Right lobe of liver (tissue), 6 donors: Measurements from ENCODE around the gene CES2. TPM values are rescaled to one million over a fixed set of nuclear protein-coding genes. Genes with fewer than 3 reads are reported as not detected.
A peak's percentile ranks its signal among the peaks of the same experiment; 100 is the strongest.

Experiments
- ATAC-seq, 4 donors: fragments of 200-7000 bp; cut with Tn5 transposase; one replicate each; pipeline ENCODE4 v1.9.1; 2020; ENCODE audit warnings: mild to moderate bottlenecking in 4 of 4, moderate library complexity in 4 of 4
- DNase-seq, 3 donors: peaks; one replicate each; pipeline ENCODE4 v3.0.0-alpha.2; 2020
- H3K27ac ChIP-seq, 3 donors: fragments of 200-600 bp; one replicate each; pipeline ENCODE4 v1.8.0; 2022
- H3K27me3 ChIP-seq, 2 donors: fragments of 200-600 bp; one replicate each; pipeline ENCODE4 v1.8.0; 2022
- H3K36me3 ChIP-seq, 4 donors: fragments of 200-600 bp; sonication (generic) in 1 of 4; one replicate each; pipeline versions ENCODE4 v1.5.1 to v1.8.0; 2017 to 2022; ENCODE audit warnings: control low read depth in 1 of 4
- H3K4me1 ChIP-seq, 4 donors: fragments of 200-600 bp; sonication (generic) in 1 of 4; one replicate each; pipeline versions ENCODE4 v1.5.1 to v1.8.0; 2017 to 2022; ENCODE audit warnings: control low read depth in 1 of 4
- H3K4me3 ChIP-seq, 3 donors: fragments of 200-600 bp; one replicate each; pipeline ENCODE4 v1.8.0; 2022
- H3K9me3 ChIP-seq, 4 donors: fragments of 200-600 bp; sonication (generic) in 1 of 4; one replicate each; pipeline versions ENCODE4 v1.5.1 to v1.8.0; 2017 to 2022; ENCODE audit warnings: control low read depth in 1 of 4
- CTCF ChIP-seq, 4 donors: fragments of 200-600 bp in 3 of 4; fragments of 450-650 bp in 1 of 4; IDR thresholded peaks; one replicate each; pipeline versions ENCODE4 v1.5.1 to v1.8.0; 2016 to 2022; ENCODE audit warnings: antibody characterized with exemption in 4 of 4, mild to moderate bottlenecking in 2 of 4
- POLR2A ChIP-seq: fragments of 450-650 bp; IDR thresholded peaks from one replicate; pipeline ENCODE4 v1.6.1; 2017; ENCODE audit warnings: antibody characterized with exemption, mild to moderate bottlenecking
- WGBS: methylation state at CpG from one replicate; pipeline ENCODE4 v1.1.6; 2018; ENCODE audit warnings: low coverage, low lambda C conversion rate; ENCODE audit not compliant: insufficient coverage; ENCODE audit errors: missing lambda C conversion rate; 5-methylcytosine and 5-hydroxymethylcytosine counted together
- intact Hi-C, 2 donors: fragments of 100-400 bp; cut with DNase I; formaldehyde crosslinking; loops; one replicate each; pipeline versions ENCODE4 v1.11.2 to v1.14.1; 2022
- total RNA-seq, 6 experiments: library from RNA; depleted of rRNA in 2 of 6; stranded (reverse); fragments of >200 nt in 2 of 6; fragmentation: NEBNext Ultra II Directional in 3 of 6; extraction: Animal tissue kit (Norgen Biotek cat#: 25700) in 3 of 6; gene quantifications; one replicate each; pipeline versions ENCODE4 v1.1.0 to v1.2.4, GENCODE V29; 2016 to 2023
- donor health status: DM: no; HTN: yes; CAD: no.
- donor health status: DM: no; HTN: no; CAD: no.
- donor health status: DM: no; HTN: no; CAD: no.
- donor health status: DM: no; HTN: yes; CAD: no.
- donor health status: DM: no; HTN: yes; CAD: no.

CES2 gene
- total RNA-seq, 6 experiments from 2014 or later = 226 to 357 (median 263) TPM

GRCh38 chr16:66911112-66911511 is 24.2 kb upstream of the CES2 start:
- intact Hi-C loops = no loop called here
- Histone ChIP-seq H3K27ac (no peak overlapping the region), H3K9me3 (no peaks in the 10 kb centered on the region), H3K27me3 (no peaks in the 10 kb centered on the region), H3K4me3 (no peak overlapping the region), H3K36me3 (no peaks in the 10 kb centered on the region), H3K4me1 (no peaks in the 10 kb centered on the region)
- no peak for ATAC-seq
- TF ChIP-seq CTCF (IDR thresholded peaks at IDR 0.05) (no peak), POLR2A (no peak)
- DNase-seq = peak in 2 of 3 donors; percentile 13 to 34
- no CpG with 5 or more reads among the region's 5 CpGs for whole genome bisulfite sequencing

DNA sequence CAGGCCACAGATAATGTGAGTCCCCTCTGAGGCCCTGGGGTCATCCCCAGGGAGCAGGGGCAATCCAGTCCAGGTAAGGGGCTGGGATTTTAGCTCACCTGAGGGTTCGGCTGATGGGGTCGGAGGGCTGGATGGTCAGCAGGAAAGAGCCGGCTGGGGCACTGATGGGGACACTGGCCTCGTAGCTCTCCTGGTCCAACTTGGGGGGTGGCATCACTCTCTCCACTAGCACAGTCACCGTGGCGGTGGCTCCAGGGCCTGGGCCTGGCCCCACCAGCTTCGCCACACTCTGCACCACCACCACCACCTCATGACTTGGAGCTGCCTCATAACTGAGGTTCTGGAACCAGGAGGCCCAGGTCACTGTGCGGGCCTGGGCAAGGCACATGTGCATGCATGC is 23.5 kb upstream of the CES2 start:
- Histone ChIP-seq H3K27me3 (no peaks in the 10 kb centered on the region), H3K4me3 (no peak overlapping the region), H3K27ac (no peak overlapping the region), H3K36me3 (no peaks in the 10 kb centered on the region), H3K9me3 (no peaks in the 10 kb centered on the region), H3K4me1 (no peaks in the 10 kb centered on the region)
- no CpG with 5 or more reads among the region's 8 CpGs for WGBS
- TF ChIP-seq POLR2A (no peak), CTCF (IDR thresholded peaks at IDR 0.05) (no peak)
- DNase-seq (peak in 1 of 3 donors; percentile 32), ATAC-seq (no peak)
- intact Hi-C loops = no loop called here

GRCh38 chr16:66913081-66913480 is 22.2 kb upstream of the CES2 start:
- intact Hi-C loops = no loop called here
- Histone ChIP-seq H3K36me3 (no peaks in the 10 kb centered on the region), H3K4me1 (no peaks in the 10 kb centered on the region), H3K4me3 (no peak overlapping the region), H3K27me3 (no peaks in the 10 kb centered on the region), H3K27ac (no peak overlapping the region), H3K9me3 (no peaks in the 10 kb centered on the region)
- ATAC-seq (no peak), DNase-seq (no peak)
- WGBS = no CpG with 5 or more reads among the region's 10 CpGs
- TF ChIP-seq CTCF (IDR thresholded peaks at IDR 0.05) = no peak
- TF ChIP-seq POLR2A = no peak

DNA sequence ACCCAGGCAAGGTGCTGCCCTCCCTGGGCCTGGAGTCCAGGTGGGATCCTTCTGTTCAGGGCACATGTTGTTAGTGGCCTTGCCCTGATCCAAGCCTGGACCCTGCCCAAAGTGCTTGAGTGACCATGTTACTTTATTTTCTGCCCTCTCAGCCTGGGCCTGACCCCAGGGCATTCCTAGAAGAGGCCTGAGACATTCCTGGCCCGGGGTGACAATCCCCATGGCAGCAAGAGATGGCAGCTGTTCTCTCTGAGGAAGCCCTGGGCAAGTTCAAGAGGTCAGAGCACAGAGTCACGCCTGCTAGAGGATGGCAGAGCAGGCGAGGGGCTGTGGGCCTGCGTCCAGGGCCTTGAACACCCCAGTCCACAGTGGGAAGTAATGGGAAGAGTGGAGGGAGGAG is 21.6 kb upstream of the CES2 start:
- ATAC-seq = no peak
- no peak for DNase-seq
- Histone ChIP-seq H3K4me1 (no peaks in the 10 kb centered on the region), H3K9me3 (no peaks in the 10 kb centered on the region), H3K27ac (no peak overlapping the region), H3K36me3 (no peaks in the 10 kb centered on the region), H3K27me3 (no peaks in the 10 kb centered on the region), H3K4me3 (no peak overlapping the region)
- WGBS = 33% methylated on average over 1 of the region's 4 CpGs
- intact Hi-C loops = no loop called here
- no peak for TF ChIP-seq CTCF (IDR thresholded peaks at IDR 0.05)
- no peak for TF ChIP-seq POLR2A

DNA sequence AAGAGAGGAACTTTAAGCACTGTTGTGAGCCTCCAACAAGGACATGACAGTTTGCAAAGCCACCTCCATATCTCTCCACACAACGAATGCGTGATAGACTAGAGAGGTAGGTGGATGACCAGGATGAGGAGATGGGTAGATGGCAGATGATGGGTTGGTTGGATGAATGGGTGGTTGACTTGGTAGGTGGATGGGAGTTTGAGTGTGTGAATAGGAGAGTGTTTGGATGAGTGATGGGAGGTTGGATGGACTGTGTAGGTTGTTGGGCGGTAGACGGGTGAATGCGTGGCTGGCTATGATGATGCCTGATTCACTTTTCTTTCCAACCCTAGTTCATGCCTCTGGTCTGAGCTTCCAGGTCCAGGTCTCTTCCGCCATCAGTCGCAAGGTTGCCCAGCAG is 20.8 kb upstream of the CES2 start:
- H3K4me1 ChIP-seq = no peaks in the 10 kb centered on the region
- TF ChIP-seq CTCF (IDR thresholded peaks at IDR 0.05) (no peak), POLR2A (no peak)
- DNase-seq (no peak), ATAC-seq (no peak)
- no peaks in the 10 kb centered on the region for H3K27me3 ChIP-seq
- H3K9me3 ChIP-seq = no peaks in the 10 kb centered on the region
- intact Hi-C loops = no loop called here
- H3K36me3 ChIP-seq = no peaks in the 10 kb centered on the region
- WGBS = 93% methylated on average over 5 of the region's 7 CpGs
- no peak overlapping the region for H3K27ac ChIP-seq
- no peak overlapping the region for H3K4me3 ChIP-seq
